Memory B cell (primary cell): ENCODE measurements around the gene MICB.

ENCODE experiments used
- ATAC-seq: fragments of 150-1000 bp; cut with Tn5 transposase; 2 replicates; pipeline ENCODE4 v1.10.0; 2021; ENCODE audit warnings: low read depth, mild to moderate bottlenecking, moderate library complexity
- DNase-seq, 2 donors: peaks; one replicate each; pipeline ENCODE4 v3.0.0; 2022; ENCODE audit warnings: low spot score in 2 of 2
- H3K27ac Mint-ChIP-seq: one replicate; pipeline ENCODE4 v1.8.0; 2022; ENCODE audit warnings: mild to moderate bottlenecking, moderate library complexity, mixed read lengths
- H3K27me3 Mint-ChIP-seq: one replicate; pipeline ENCODE4 v1.8.0; 2022; ENCODE audit warnings: mixed read lengths
- H3K36me3 Mint-ChIP-seq: one replicate; pipeline ENCODE4 v1.8.0; 2022; ENCODE audit warnings: mild to moderate bottlenecking, mixed read lengths
- H3K4me1 Mint-ChIP-seq: one replicate; pipeline ENCODE4 v1.8.0; 2022; ENCODE audit warnings: mixed read lengths
- H3K4me3 Mint-ChIP-seq: one replicate; pipeline ENCODE4 v1.8.0; 2022; ENCODE audit warnings: mild to moderate bottlenecking, moderate library complexity, mixed read lengths
- H3K9me3 Mint-ChIP-seq: one replicate; pipeline ENCODE4 v1.8.0; 2022; ENCODE audit warnings: mixed read lengths

The MICB gene

DNA sequence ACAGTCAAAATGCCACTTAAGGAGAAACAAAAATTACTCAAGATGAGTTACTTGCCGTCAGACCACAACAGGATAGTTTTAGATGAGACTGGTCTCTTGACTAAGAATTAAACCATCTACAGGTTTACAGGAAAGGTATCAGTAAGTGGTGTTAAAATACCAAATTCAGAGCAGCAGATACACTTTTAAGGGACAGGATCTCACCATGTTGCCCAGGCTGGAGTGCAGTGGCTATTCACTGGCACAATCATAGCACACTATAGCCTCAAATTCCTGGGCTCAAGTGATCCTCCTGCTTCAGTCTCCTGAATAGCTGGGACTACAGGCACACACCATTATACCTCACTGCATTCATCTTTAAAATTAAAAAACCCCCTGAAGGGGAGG is 35.5 kb downstream of the MICB start:
- Mint-ChIP-seq H3K4me1 (peaks cover 20% of the 10 kb centered on the region), H3K36me3 (peaks cover 47% of the 10 kb centered on the region), H3K4me3 (no peak overlapping the region), H3K27ac (no peak overlapping the region), H3K27me3 (no peaks in the 10 kb centered on the region), H3K9me3 (no peaks in the 10 kb centered on the region)
- no peak for DNase-seq
- no peak for ATAC-seq

DNA sequence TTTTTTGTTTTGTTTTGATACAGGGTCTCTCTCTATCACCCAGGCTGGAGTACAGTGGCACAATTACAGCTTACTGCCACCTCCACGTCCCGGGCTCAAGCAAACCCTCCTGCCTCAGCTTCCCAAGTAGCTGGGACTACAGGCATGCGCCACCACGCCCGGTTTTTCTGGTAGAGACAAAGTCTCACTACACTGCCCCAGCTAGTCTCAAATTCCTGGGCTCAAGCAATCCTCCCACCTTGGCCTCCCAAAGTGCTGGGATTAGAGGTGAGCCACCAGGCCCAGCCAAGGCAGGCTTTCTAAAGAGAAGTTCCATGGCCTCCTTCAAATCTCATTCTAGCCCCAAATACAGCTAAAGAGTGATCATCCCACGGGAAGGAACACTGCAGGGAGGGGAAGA is 36.1 kb downstream of the MICB start:
- ATAC-seq (no peak), DNase-seq (no peak)
- Mint-ChIP-seq H3K27ac (no peak overlapping the region), H3K4me3 (no peak overlapping the region), H3K27me3 (no peaks in the 10 kb centered on the region), H3K9me3 (no peaks in the 10 kb centered on the region), H3K36me3 (peaks cover 53% of the 10 kb centered on the region), H3K4me1 (peaks cover 26% of the 10 kb centered on the region)

DNA sequence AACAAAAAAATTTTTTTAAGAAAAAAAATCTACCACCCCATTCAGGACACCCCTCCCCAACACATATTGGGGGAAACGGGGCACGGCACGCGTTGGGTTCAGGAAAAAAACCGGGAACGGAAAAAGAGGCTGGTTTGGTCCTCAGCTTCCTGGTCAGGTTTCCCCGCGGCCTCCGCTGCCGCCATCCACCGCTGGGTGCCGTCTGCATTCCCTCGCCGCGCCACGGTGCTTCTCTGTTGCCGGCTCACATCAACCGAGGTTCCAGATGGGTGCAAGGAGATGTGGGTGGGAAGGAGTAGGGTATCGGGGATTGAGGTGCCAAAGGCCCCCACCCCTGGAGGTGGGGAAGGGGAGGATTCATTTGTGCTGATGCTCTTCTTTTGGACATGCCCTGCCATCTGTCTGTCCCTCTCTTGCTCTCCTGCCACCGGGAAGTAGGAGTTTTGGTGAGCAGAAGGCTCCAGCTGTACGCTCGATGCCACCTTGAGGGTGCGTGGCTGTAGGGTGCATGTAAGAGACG is 36.6 kb downstream of the MICB start:
- H3K4me3 Mint-ChIP-seq: no peak overlapping the region
- peaks cover 58% of the 10 kb centered on the region for H3K36me3 Mint-ChIP-seq
- no peak overlapping the region for H3K27ac Mint-ChIP-seq
- DNase-seq (no peak), ATAC-seq (no peak)
- H3K9me3 Mint-ChIP-seq: no peaks in the 10 kb centered on the region
- H3K27me3 Mint-ChIP-seq: no peaks in the 10 kb centered on the region
- H3K4me1 Mint-ChIP-seq: peaks cover 31% of the 10 kb centered on the region

DNA sequence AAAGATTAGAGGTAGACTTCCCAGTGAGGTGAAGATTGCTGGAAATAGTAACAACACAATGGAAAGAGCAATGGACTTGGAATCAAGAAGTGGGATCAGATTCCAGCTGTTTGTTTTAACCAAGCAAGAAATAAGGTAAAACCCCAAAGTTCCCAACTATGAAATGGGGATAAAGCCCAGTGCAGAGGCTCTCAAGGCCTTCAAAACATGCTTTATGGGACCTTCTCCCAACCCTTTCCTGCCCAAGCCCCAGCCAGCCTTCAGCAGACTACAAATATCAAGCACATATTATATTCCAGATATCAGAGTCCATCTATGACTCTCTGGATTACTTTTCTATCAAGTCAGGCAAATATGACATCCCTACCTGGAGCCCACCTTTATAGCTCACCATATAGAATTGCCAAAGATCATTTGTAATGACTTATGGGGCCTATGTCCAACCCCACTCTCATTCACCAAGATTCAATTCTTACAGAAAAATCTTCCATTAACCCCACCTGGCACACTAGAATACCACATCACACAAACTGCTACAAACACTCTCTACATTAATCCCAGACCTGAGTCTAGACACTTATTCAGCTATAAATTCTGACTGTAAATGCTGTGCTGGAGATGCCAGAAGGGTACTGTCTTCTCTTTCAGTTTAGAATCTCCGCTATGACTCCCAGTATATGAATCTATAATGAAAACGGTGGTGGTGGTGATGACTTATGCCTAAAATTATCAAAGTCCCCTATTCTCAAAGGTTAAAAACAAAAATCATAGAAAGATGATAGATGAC is 37.8 kb downstream of the MICB start:
- Mint-ChIP-seq H3K27ac (no peak overlapping the region), H3K4me1 (peaks cover 36% of the 10 kb centered on the region), H3K36me3 (peaks cover 58% of the 10 kb centered on the region), H3K4me3 (no peak overlapping the region), H3K27me3 (no peaks in the 10 kb centered on the region), H3K9me3 (no peaks in the 10 kb centered on the region)
- ATAC-seq (no peak), DNase-seq (no peak)

DNA sequence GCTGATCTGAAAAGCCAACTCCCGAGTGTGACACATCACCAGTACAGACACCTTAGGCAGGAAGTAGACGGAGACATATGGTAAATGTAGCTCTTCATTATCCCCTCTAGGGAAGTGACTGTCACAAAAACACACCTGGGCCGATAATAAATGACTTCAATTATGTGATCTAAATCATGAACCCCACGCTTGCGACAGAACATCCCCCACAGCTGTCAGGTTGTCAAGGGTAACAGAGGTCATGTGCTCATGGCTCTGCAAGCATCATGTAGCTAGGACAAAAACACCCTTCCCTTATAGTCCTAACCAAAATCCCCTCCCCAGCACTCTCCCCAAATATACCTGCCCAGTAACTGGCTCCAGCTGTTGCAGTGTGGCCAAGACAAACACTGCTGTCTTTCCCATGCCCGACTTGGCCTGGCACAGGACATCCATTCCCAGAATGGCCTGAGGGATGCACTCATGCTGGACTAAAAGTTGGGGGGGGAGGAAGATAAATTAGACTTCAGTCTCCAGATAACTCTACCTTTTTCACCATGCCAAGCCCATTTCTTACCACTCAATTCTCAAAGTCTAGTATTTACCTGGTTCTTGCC is 41.0 kb downstream of the MICB start:
- no peak for ATAC-seq
- Mint-ChIP-seq H3K27ac (peak overlapping the region; percentile 94), H3K36me3 (peaks cover 47% of the 10 kb centered on the region), H3K27me3 (no peaks in the 10 kb centered on the region), H3K4me3 (peak overlapping the region; percentile 2), H3K9me3 (no peaks in the 10 kb centered on the region), H3K4me1 (peaks cover 33% of the 10 kb centered on the region)
- no peak for DNase-seq

DNA sequence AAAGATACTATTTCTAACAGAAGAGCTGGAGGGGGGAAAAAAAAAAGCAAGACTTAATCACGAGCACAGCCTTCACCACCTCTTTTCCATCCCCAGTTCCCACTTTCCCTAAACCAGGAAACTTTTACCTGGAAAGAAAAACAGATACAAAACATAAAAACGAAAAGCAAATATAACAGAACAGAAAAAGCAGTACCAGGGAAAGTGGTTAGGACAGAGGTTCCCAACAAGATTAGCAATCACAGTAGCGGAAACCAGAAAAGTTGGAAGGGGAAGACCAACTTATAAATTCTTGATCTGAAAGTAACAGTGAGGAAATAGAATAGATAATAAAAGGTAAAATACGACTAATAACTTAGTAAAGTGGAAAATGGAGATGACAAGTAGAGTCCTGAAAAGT is 42.7 kb downstream of the MICB start:
- peaks cover 36% of the 10 kb centered on the region for H3K36me3 Mint-ChIP-seq
- H3K9me3 Mint-ChIP-seq: no peaks in the 10 kb centered on the region
- peaks cover 33% of the 10 kb centered on the region for H3K4me1 Mint-ChIP-seq
- H3K27ac Mint-ChIP-seq: peak overlapping the region; percentile 94
- DNase-seq: no peak
- no peak for ATAC-seq
- H3K27me3 Mint-ChIP-seq: no peaks in the 10 kb centered on the region
- H3K4me3 Mint-ChIP-seq: peak overlapping the region; percentile 94

DNA sequence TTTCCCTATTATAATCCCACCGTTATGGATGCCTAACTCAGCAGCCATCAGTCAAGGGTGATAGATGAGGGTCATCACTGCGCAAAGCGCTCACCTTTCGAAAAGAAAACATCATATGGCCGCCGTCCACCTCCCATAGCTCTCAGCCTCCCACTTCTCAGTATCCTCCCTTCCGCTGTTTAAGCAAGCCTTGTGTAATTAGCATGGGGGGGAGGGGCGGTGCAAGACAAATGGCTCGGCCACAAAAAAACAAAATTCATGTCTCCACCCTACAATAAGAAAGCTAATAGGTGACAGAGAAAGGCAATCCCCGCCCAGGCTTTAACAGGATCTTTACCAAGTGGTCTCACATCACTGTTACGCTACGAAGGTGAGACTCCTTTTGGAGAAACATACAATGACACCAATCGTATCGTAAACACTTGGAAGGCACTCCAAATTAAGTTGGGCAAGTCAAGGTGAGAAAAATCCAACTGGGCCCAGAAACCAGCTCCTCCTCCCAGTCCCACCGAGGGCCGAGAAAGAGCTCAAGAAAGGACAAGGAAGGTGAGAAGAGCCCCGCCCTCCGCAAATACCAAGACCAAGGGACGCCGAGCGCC is 43.2 kb downstream of the MICB start:
- peak; percentile 37 for ATAC-seq
- Mint-ChIP-seq H3K4me1 (peaks cover 30% of the 10 kb centered on the region), H3K27me3 (no peaks in the 10 kb centered on the region), H3K36me3 (peaks cover 31% of the 10 kb centered on the region), H3K27ac (peak overlapping the region; percentile 94), H3K4me3 (peak overlapping the region; percentile 94), H3K9me3 (no peaks in the 10 kb centered on the region)
- DNase-seq: peak in 1 of 2 donors; percentile 58

DNA sequence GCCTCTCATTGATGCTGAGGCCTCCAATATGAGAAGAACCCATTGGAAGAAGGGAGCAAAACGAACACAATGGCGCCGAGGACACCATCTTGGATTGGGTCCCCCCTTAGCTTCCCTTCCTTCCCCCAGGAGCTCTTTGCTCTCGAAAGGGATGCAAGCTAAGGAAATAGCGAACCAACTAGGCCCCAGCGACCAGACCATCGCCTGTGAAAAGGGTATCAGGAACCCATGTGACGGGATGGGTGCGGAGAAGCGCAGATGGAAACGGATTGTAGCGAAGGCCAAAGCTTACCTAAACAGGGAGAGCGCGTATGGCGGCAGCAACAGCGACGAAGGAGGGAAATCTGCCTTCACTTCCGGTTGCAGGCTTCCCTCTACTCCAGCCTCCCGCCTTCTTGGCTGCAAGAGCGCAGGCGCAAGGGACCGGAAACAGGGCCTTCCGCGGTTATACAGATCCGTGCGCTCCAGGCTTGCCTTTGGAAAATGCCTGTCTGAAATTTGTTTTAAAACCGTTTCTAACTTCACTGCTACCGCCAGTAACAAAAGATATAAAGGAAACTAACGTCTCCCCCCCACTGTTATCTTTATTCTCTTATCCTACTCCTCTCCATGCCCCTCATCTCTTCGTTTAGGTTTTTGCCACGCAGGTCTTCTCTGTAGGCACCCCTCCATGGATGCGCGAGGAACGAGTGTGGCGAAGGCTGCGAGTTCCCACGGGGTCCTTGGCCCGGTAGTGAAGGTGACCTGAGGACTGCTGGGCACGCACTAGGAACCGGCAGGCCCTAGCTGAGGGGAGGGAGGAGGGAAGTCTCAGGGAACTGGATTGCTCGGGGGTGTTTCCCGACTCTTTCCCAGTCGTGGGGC is 43.9 kb downstream of the MICB start, which contains the start of gene DDX39B:
DDX39B (minus strand) TSS at position 346 of the 864 bp plus-strand sequence. CDS start 1,471 bp downstream, outside the sequence.
- Mint-ChIP-seq H3K27ac (peak within 1 kb of the TSS; percentile 94), H3K4me3 (peak within 1 kb of the TSS; percentile 94)
- peak; percentile 69 for ATAC-seq

DNA sequence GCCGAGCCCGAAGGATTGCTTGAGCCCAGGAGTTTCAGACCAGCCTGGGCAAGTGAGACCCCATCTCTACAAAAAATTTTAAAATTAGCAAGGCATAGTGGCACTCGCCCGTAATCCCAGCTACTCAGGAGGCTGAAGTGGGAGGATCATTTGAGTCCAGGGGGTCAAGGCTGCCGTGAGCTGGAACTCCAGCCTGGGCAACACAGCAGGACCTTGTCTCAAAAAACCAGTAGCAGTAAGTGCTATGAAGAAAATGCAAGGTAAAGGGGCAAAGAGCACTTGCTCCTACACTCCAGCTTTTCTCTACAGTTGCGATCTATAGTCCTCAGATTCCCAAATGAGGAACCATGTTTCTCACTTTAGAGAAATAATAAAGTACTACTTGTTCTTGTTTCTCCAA is 45.7 kb downstream of the MICB start:
- peaks cover 17% of the 10 kb centered on the region for H3K36me3 Mint-ChIP-seq
- no peak overlapping the region for H3K27ac Mint-ChIP-seq
- H3K27me3 Mint-ChIP-seq: no peaks in the 10 kb centered on the region
- peaks cover 34% of the 10 kb centered on the region for H3K4me1 Mint-ChIP-seq
- no peaks in the 10 kb centered on the region for H3K9me3 Mint-ChIP-seq
- DNase-seq (no peak), ATAC-seq (no peak)
- no peak overlapping the region for H3K4me3 Mint-ChIP-seq

More for the DNA sequence above, 43.9 kb downstream of the MICB start, which contains the start of gene DDX39B:
- peak; percentile 85 to 91 for DNase-seq
- Mint-ChIP-seq H3K4me1 (peaks cover 35% of the 10 kb centered on the region), H3K36me3 (peaks cover 26% of the 10 kb centered on the region), H3K9me3 (no peaks in the 10 kb centered on the region), H3K27me3 (no peaks in the 10 kb centered on the region)

DNA sequence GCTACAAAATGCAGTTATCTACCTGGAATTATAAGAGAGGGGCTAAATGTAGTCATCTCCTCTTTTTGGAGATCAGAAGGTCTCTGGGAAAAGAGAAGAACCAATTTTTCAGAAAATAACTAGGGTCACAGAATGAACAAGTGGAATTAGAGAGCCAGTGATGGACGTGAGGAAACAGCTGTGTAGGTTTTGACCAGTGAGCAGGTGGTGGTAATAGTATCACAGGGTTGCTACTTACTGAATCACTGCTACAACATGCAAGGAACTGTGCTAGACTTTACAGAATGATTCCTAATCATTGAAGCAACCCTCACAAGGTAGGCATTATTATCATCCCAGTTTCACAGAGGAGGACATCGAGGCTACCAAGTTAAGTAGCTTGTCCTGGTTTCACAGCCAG is 46.7 kb downstream of the MICB start:
- Mint-ChIP-seq H3K27me3 (no peaks in the 10 kb centered on the region), H3K36me3 (peaks cover 8% of the 10 kb centered on the region), H3K4me1 (peaks cover 29% of the 10 kb centered on the region), H3K27ac (no peak overlapping the region), H3K9me3 (no peaks in the 10 kb centered on the region), H3K4me3 (no peak overlapping the region)
- DNase-seq: no peak
- ATAC-seq: no peak

DNA sequence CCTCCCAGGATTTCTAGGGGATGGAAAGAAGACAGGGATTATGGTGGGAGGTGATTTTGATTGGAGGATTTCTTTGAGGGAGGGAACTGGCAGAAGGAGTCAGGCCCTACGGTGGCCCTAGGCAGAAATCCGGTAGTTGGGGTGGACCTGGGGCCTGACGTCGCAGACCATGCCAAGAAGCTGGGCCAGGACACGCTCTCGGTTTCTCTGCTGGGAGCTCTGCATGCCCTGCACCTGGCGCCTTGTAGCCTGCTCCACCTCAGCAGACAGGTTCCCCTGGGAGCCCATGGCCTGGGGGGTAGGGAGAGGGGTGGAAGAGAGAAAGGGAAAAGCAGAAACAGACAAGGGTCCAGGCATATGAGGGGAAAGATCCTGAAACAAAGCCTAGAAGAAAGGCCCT is 47.3 kb downstream of the MICB start:
- Mint-ChIP-seq H3K9me3 (no peaks in the 10 kb centered on the region), H3K36me3 (peaks cover 3% of the 10 kb centered on the region), H3K4me1 (peaks cover 24% of the 10 kb centered on the region), H3K4me3 (no peak overlapping the region), H3K27me3 (no peaks in the 10 kb centered on the region), H3K27ac (no peak overlapping the region)
- ATAC-seq (no peak), DNase-seq (no peak)

DNA sequence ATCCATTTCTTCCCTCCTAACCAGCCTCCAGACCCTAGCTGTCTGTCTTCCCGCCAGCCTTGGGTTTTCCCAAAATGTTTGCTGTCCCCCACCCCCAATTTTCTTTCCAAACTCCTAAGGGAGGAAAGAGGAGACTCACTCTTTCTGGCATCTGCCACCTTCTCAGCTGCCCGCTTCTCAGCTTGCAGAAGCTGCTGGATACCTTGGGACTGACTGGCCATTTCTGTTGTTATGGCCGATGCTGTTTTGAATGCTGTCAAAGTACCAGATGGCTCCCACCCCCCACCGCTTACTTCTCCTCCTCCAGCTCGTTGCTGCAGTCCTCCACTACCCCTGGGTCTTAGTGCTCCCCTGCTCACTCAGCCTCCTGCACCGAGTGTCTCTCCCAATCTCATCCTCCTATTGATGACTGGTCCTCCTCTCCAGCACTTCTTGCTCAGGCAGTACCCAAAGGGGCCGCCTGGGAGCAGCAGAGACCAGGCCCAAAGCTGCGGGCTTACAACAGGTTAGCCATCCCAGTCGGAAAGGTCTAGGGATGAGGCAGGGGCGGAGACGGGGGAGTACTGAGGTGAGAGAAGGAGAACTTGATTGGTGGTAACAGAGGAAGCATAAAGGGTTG is 48.5 kb downstream of the MICB start, which contains the start of gene ATP6V1G2:
ATP6V1G2 (minus strand) TSS at position 270 of the 619 bp plus-strand sequence; CDS start at position 221, 49 bp downstream.
- H3K9me3 Mint-ChIP-seq: no peaks in the 10 kb centered on the region
- H3K27me3 Mint-ChIP-seq: no peaks in the 10 kb centered on the region
- H3K4me3 Mint-ChIP-seq: peak within 1 kb of the TSS; percentile 89
- peaks cover 23% of the 10 kb centered on the region for H3K4me1 Mint-ChIP-seq
- DNase-seq (peak; percentile 74 to 86), ATAC-seq (peak; percentile 45)
- H3K36me3 Mint-ChIP-seq: no peaks in the 10 kb centered on the region
- H3K27ac Mint-ChIP-seq: peak within 1 kb of the TSS; percentile 89
